T-helper 17 cell (primary cell): ENCODE measurements around the gene KCNA1. TPM values are rescaled to one million over a fixed set of nuclear protein-coding genes. Genes with fewer than 3 reads are reported as not detected.

Source experiments
- ATAC-seq: fragments of 150-1000 bp; cut with Tn5 transposase; 2 replicates; pipeline ENCODE4 v1.10.0; 2021; ENCODE audit warnings: mild to moderate bottlenecking, moderate library complexity
- DNase-seq, 3 donors: peaks; one replicate each; pipeline versions ENCODE4 v3.0.0 to v3.0.0-alpha.2; 2020 to 2021
- H3K9me3 ChIP-seq: one replicate; pipeline ENCODE4 v1.7.0; 2013; ENCODE audit warnings: low read length, mild to moderate bottlenecking; ENCODE audit not compliant: control insufficient read depth, poor library complexity, severe bottlenecking
- H3K27ac Mint-ChIP-seq: one replicate; pipeline ENCODE4 v1.8.0; 2022; ENCODE audit warnings: mild to moderate bottlenecking, moderate library complexity, mixed read lengths
- H3K27me3 Mint-ChIP-seq: one replicate; pipeline ENCODE4 v1.8.0; 2022; ENCODE audit warnings: mixed read lengths
- H3K36me3 Mint-ChIP-seq: one replicate; pipeline ENCODE4 v1.8.0; 2022; ENCODE audit warnings: low read depth, mixed read lengths
- H3K4me1 Mint-ChIP-seq: one replicate; pipeline ENCODE4 v1.8.0; 2022; ENCODE audit warnings: mild to moderate bottlenecking, mixed read lengths
- H3K4me3 Mint-ChIP-seq: one replicate; pipeline ENCODE4 v1.8.0; 2022; ENCODE audit warnings: mild to moderate bottlenecking, moderate library complexity, mixed read lengths
- total RNA-seq, 4 donors: library from RNA in 2 of 4; stranded (reverse) in 2 of 4; gene quantifications; one replicate each; pipeline ENCODE4 v1.2.3 and lab custom pipeline; 2022 to 2026

The KCNA1 gene
- total RNA-seq, 2 donors from 2014 or later = not detected

- DNase-seq = no peak
- peaks cover 42% of the 10 kb centered on the region for H3K27me3 Mint-ChIP-seq
- no peaks in the 10 kb centered on the region for H3K9me3 ChIP-seq
- no peak overlapping the region for H3K27ac Mint-ChIP-seq
- no peaks in the 10 kb centered on the region for H3K4me1 Mint-ChIP-seq
- no peaks in the 10 kb centered on the region for H3K36me3 Mint-ChIP-seq
- ATAC-seq = no peak
- H3K4me3 Mint-ChIP-seq = no peak overlapping the region
Observed at GRCh38 chr12:4891866-4892265, 17.8 kb upstream of the KCNA1 start.

DNA sequence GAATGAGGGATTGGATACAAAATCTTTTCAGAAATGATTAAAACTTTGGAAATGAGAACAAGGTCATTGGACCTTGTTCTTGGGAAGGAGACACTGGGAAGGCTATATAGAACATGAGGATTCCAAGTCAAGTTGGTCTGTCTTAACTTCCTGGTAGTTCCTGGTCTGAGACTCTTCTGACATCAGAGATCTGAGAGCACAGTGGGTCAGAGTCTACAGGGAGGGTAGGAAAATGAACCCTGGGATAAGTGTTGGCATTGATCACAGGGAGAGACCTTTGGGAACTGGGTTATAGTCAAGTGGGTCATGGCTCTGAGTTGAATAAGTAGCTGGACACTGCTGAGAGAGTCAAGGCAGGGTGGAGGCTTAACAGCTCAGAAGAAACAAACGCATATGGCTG is 17.3 kb upstream of the KCNA1 start:
- ATAC-seq = no peak

GRCh38 chr12:4894019-4894418 is 15.7 kb upstream of the KCNA1 start:
- Mint-ChIP-seq H3K4me1 (no peaks in the 10 kb centered on the region), H3K36me3 (no peaks in the 10 kb centered on the region), H3K27me3 (peaks cover 37% of the 10 kb centered on the region), H3K4me3 (no peak overlapping the region), H3K27ac (no peak overlapping the region)
- DNase-seq (no peak), ATAC-seq (no peak)
- H3K9me3 ChIP-seq = no peaks in the 10 kb centered on the region

More for the DNA sequence above, 17.3 kb upstream of the KCNA1 start:
- no peaks in the 10 kb centered on the region for H3K36me3 Mint-ChIP-seq
- no peak overlapping the region for H3K4me3 Mint-ChIP-seq
- no peak for DNase-seq
- no peaks in the 10 kb centered on the region for H3K9me3 ChIP-seq
- peaks cover 39% of the 10 kb centered on the region for H3K27me3 Mint-ChIP-seq
- H3K27ac Mint-ChIP-seq = no peak overlapping the region
- H3K4me1 Mint-ChIP-seq = no peaks in the 10 kb centered on the region

DNA sequence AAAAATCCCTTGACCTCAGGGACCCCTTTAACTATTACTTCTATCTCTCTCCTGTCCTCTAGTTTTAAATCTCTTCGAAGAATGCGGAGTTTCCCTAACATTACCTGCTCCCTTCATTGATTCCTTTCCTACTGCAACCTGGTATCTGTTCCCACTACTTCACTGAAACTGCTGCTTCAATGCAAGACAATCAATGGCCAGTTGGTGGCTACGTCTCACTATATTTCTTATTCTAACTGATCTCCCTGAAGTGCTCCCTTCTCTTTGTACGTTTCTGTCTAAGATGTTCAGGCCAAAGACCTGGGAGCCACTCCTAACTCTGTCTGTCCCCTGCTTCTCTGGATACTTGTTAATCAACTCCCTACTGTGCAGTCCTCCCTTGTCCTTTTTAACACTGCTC is 10.3 kb upstream of the KCNA1 start:
- H3K27me3 Mint-ChIP-seq = peaks cover 32% of the 10 kb centered on the region
- H3K36me3 Mint-ChIP-seq = no peaks in the 10 kb centered on the region
- no peak for ATAC-seq
- H3K4me1 Mint-ChIP-seq = no peaks in the 10 kb centered on the region
- H3K9me3 ChIP-seq = no peaks in the 10 kb centered on the region
- H3K27ac Mint-ChIP-seq = no peak overlapping the region
- no peak overlapping the region for H3K4me3 Mint-ChIP-seq
- DNase-seq = no peak

- no peaks in the 10 kb centered on the region for H3K4me1 Mint-ChIP-seq
- no peaks in the 10 kb centered on the region for H3K36me3 Mint-ChIP-seq
- H3K4me3 Mint-ChIP-seq = no peak overlapping the region
- no peak overlapping the region for H3K27ac Mint-ChIP-seq
- ATAC-seq = no peak
- DNase-seq = no peak
- no peaks in the 10 kb centered on the region for H3K9me3 ChIP-seq
- H3K27me3 Mint-ChIP-seq = peaks cover 32% of the 10 kb centered on the region
Observed at GRCh38 chr12:4900327-4900726, 9.4 kb upstream of the KCNA1 start.

DNA sequence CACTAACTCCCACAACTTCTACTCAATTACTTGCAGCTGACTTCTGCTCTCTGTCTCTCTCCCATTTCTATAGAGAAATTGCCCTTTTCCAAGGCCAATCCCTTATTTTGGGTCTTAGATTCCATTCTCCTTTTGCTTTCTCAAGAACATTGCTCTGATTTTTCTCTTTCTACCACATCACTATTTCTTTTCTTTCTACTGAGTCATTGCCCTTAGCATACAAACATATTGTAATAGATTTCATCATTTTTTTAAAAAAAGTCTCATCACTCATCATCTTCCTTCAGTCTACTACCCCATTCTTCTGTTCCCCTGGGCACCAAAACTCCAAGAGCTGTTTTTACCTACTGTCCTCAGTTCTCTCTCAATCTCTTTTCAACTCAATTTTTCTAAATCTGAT is 4.4 kb upstream of the KCNA1 start:
- no peak overlapping the region for H3K27ac Mint-ChIP-seq
- no peaks in the 10 kb centered on the region for H3K9me3 ChIP-seq
- H3K4me1 Mint-ChIP-seq = peaks cover 8% of the 10 kb centered on the region
- peaks cover 24% of the 10 kb centered on the region for H3K27me3 Mint-ChIP-seq
- H3K4me3 Mint-ChIP-seq = no peak overlapping the region
- no peak for DNase-seq
- H3K36me3 Mint-ChIP-seq = peaks cover 4% of the 10 kb centered on the region
- ATAC-seq = no peak

- no peak overlapping the region for H3K27ac Mint-ChIP-seq
- DNase-seq (no peak), ATAC-seq (no peak)
- H3K27me3 Mint-ChIP-seq = peaks cover 14% of the 10 kb centered on the region
- H3K4me1 Mint-ChIP-seq = peaks cover 16% of the 10 kb centered on the region
- peaks cover 4% of the 10 kb centered on the region for H3K9me3 ChIP-seq
- H3K4me3 Mint-ChIP-seq = peak overlapping the region; percentile 72
- H3K36me3 Mint-ChIP-seq = peaks cover 11% of the 10 kb centered on the region
Observed at GRCh38 chr12:4908684-4909409, 858 bp upstream of the KCNA1 start.

DNA sequence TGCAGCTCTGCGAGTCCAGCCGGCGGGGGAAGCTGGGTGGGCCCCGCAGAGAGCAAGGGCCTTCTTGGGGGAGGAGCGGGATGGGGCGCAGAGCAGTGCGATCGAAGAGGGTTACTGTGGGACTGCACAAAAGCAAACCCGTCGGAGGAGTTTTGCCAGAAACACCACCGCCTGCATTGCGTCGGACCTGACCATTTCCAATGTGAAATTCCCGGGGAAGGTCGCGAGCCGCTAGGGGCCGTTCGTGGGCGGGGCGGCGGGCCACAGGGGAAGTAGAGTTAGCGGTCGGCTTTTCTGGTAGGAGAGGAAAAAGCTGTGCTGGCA is 333 bp upstream of the KCNA1 start:
- no peak overlapping the region for H3K27ac Mint-ChIP-seq
- H3K4me3 Mint-ChIP-seq = peak overlapping the region; percentile 71
- H3K9me3 ChIP-seq = peaks cover 4% of the 10 kb centered on the region
- peaks cover 11% of the 10 kb centered on the region for H3K36me3 Mint-ChIP-seq
- H3K27me3 Mint-ChIP-seq = peaks cover 18% of the 10 kb centered on the region
- DNase-seq = no peak
- H3K4me1 Mint-ChIP-seq = peaks cover 16% of the 10 kb centered on the region
- ATAC-seq = no peak

- DNase-seq (no peak), ATAC-seq (peak; percentile 68)
- H3K27ac Mint-ChIP-seq = no peak overlapping the region
- peak overlapping the region; percentile 91 for H3K4me3 Mint-ChIP-seq
- peaks cover 4% of the 10 kb centered on the region for H3K9me3 ChIP-seq
- H3K4me1 Mint-ChIP-seq = peaks cover 16% of the 10 kb centered on the region
- H3K36me3 Mint-ChIP-seq = peaks cover 11% of the 10 kb centered on the region
- peaks cover 31% of the 10 kb centered on the region for H3K27me3 Mint-ChIP-seq
Observed at GRCh38 chr12:4910502-4911315, 1.0 kb downstream of the KCNA1 start.

DNA sequence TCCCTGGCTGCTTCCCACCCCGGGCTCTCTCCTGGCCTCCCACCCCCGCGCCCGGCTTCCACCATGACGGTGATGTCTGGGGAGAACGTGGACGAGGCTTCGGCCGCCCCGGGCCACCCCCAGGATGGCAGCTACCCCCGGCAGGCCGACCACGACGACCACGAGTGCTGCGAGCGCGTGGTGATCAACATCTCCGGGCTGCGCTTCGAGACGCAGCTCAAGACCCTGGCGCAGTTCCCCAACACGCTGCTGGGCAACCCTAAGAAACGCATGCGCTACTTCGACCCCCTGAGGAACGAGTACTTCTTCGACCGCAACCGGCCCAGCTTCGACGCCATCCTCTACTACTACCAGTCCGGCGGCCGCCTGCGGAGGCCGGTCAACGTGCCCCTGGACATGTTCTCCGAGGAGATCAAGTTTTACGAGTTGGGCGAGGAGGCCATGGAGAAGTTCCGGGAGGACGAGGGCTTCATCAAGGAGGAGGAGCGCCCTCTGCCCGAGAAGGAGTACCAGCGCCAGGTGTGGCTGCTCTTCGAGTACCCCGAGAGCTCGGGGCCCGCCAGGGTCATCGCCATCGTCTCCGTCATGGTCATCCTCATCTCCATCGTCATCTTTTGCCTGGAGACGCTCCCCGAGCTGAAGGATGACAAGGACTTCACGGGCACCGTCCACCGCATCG is 1.8 kb downstream of the KCNA1 start:
- H3K9me3 ChIP-seq = peaks cover 4% of the 10 kb centered on the region
- DNase-seq (no peak), ATAC-seq (no peak)
- H3K27me3 Mint-ChIP-seq = peaks cover 39% of the 10 kb centered on the region
- H3K27ac Mint-ChIP-seq = no peak overlapping the region
- H3K36me3 Mint-ChIP-seq = peaks cover 11% of the 10 kb centered on the region
- peak overlapping the region; percentile 69 for H3K4me3 Mint-ChIP-seq
- peaks cover 16% of the 10 kb centered on the region for H3K4me1 Mint-ChIP-seq

DNA sequence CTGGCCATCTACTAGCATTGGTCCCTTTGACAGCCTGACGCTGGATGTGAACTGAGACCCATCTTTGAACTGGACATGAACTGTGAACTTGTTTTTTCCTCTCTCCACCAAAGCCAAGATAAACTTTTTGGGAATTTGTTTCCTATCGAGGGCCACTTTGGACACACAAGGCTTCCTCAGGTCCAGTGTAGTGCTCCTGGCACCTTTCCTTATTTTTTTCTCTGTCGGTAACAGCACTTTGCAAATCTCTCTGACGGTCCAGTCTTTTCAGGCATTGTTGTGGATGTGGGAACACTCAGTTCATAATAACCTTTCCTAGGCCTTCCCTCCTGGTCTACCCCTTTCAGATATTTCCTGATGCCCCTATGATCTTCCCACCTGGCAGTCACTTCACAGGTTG is 5.0 kb downstream of the KCNA1 start:
- Mint-ChIP-seq H3K36me3 (peaks cover 7% of the 10 kb centered on the region), H3K4me3 (no peak overlapping the region), H3K27me3 (peaks cover 64% of the 10 kb centered on the region), H3K27ac (no peak overlapping the region), H3K4me1 (peaks cover 8% of the 10 kb centered on the region)
- H3K9me3 ChIP-seq = peaks cover 4% of the 10 kb centered on the region
- DNase-seq = no peak
- ATAC-seq = no peak

GRCh38 chr12:4915752-4916151 is 6.0 kb downstream of the KCNA1 start:
- peaks cover 4% of the 10 kb centered on the region for H3K36me3 Mint-ChIP-seq
- peaks cover 4% of the 10 kb centered on the region for H3K9me3 ChIP-seq
- H3K27ac Mint-ChIP-seq = no peak overlapping the region
- no peak overlapping the region for H3K4me3 Mint-ChIP-seq
- peaks cover 4% of the 10 kb centered on the region for H3K4me1 Mint-ChIP-seq
- peaks cover 74% of the 10 kb centered on the region for H3K27me3 Mint-ChIP-seq
- DNase-seq (no peak), ATAC-seq (no peak)

DNA sequence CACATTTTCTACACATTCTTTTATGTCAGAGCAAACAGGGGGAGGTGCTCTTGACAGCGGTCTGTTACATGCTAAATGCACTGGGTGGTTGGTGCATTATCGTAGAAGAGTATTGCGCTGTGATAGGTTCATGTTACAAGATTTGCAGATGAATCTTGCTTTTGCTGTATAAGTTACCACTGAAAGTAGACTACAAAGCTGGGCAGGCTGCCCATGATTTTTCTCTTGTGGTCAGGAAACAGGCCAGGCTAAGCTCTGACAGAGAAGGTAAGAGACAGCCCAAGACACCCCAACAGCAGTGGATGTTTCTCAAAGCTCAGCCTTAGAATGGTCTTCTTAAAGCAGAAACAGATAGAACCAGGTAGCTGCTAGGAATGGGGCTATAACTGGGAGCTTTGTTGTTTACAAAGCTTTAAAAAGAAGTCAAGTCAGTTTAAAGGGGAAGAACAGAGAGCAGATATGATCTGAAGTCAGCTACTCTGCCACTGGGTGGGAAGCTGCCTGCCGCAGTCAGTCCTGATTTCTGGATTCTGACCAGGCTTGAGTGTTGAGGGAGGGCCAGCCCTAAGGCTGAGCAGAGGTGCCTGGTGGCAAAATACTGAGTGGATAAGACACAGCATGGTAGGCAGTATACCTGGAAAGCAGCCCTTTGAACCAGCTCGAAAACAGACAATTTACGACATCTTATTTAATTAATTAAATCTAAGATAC is 9.4 kb downstream of the KCNA1 start:
- Mint-ChIP-seq H3K27ac (no peak overlapping the region), H3K4me3 (no peak overlapping the region), H3K27me3 (peaks cover 79% of the 10 kb centered on the region), H3K36me3 (no peaks in the 10 kb centered on the region), H3K4me1 (no peaks in the 10 kb centered on the region)
- DNase-seq (no peak), ATAC-seq (no peak)
- no peaks in the 10 kb centered on the region for H3K9me3 ChIP-seq
